CD4-positive, alpha-beta T cell (primary cell): ENCODE measurements around the gene G6PC1. TPM values are rescaled to one million over a fixed set of nuclear protein-coding genes. Genes with fewer than 3 reads are reported as not detected.
"Not testable (repeated sequence)": the region's sequence is repeated elsewhere in the genome, so short reads cannot be mapped to it uniquely, and the experiment has no call there.

Experiments
- ATAC-seq: fragments of 200-7000 bp; cut with Tn5 transposase; one replicate; pipeline ENCODE4 v1.10.0; 2022; ENCODE audit warnings: mild to moderate bottlenecking; ENCODE audit not compliant: poor library complexity
- CTCF ChIA-PET: fragments of 350-600 bp; sonication (Branson Sonifier 250); formaldehyde crosslinking; loops from one replicate; lab custom pipeline; 2021; ENCODE audit warnings: antibody characterized with exemption, inconsistent platforms; lab: Charles Lee
- POLR2A ChIA-PET: fragments of 350-600 bp; sonication (Branson Sonifier 250); formaldehyde crosslinking; loops from one replicate; lab custom pipeline; 2021; ENCODE audit warnings: antibody characterized with exemption, inconsistent platforms; lab: Charles Lee
- DNase-seq, 14 experiments: peaks; one replicate each; pipeline ENCODE4 v3.0.0-alpha.2; 2013 to 2020; ENCODE audit warnings: mixed read lengths in 2 of 14
- H3K27ac ChIP-seq, 2 donors: one replicate each; pipeline versions ENCODE4 v1.5.1 to v1.7.0; 2013; ENCODE audit warnings: low read length in 2 of 2, low read depth in 1 of 2, mild to moderate bottlenecking in 1 of 2
- H3K27me3 ChIP-seq, 2 experiments: 1 replicate in 1 of 2; 2 replicates in 1 of 2; pipeline versions ENCODE4 v1.6.1 to v1.7.0; 2013; ENCODE audit warnings: low read length in 2 of 2, control low read depth in 1 of 2, mild to moderate bottlenecking in 1 of 2, moderate library complexity in 1 of 2; ENCODE audit not compliant: insufficient read depth in 2 of 2, control insufficient read depth in 1 of 2
- H3K36me3 ChIP-seq: one replicate; pipeline ENCODE4 v1.6.1; 2013; ENCODE audit warnings: low read length, control low read depth; ENCODE audit not compliant: insufficient read depth
- H3K4me1 ChIP-seq: one replicate; pipeline ENCODE4 v1.6.1; 2013; ENCODE audit warnings: low read length, control low read depth; ENCODE audit not compliant: insufficient read depth
- H3K4me3 ChIP-seq: one replicate; pipeline ENCODE4 v1.5.1; 2013; ENCODE audit warnings: mild to moderate bottlenecking, low read length, moderate library complexity
- H3K9me3 ChIP-seq, 2 experiments: 1 replicate in 1 of 2; 2 replicates in 1 of 2; pipeline versions ENCODE4 v1.6.1 to v1.7.0; 2013; ENCODE audit warnings: low read length in 2 of 2, mild to moderate bottlenecking in 2 of 2, control low read depth in 1 of 2, moderate library complexity in 1 of 2; ENCODE audit not compliant: control insufficient read depth in 1 of 2, insufficient read depth in 1 of 2
- H3K27ac Mint-ChIP-seq: one replicate; pipeline ENCODE4 v1.8.0; 2020; ENCODE audit warnings: mixed read lengths
- H3K27me3 Mint-ChIP-seq: one replicate; pipeline ENCODE4 v1.8.0; 2021; ENCODE audit warnings: mixed read lengths
- H3K36me3 Mint-ChIP-seq: one replicate; pipeline ENCODE4 v1.8.0; 2021; ENCODE audit warnings: low read depth, mixed read lengths
- H3K4me1 Mint-ChIP-seq: one replicate; pipeline ENCODE4 v1.8.0; 2021; ENCODE audit warnings: low read depth, mixed read lengths
- H3K4me3 Mint-ChIP-seq: one replicate; pipeline ENCODE4 v1.8.0; 2020; ENCODE audit warnings: mild to moderate bottlenecking, mixed read lengths
- H3K9me3 Mint-ChIP-seq: one replicate; pipeline ENCODE4 v1.8.0; 2020; ENCODE audit warnings: mixed read lengths
- intact Hi-C, 2 experiments: fragments of 100-400 bp; cut with DNase I in 1 of 2; cut with micrococcal nuclease in 1 of 2; formaldehyde crosslinking; loops; one replicate each; pipeline versions ENCODE4 v1.15.1 to v1.9.0; 2023 to 2025; cut with DNase I, micrococcal nuclease
- total RNA-seq, 174 experiments: library from RNA in 2 of 174; stranded (reverse) in 2 of 174; gene quantifications; one replicate each; pipeline ENCODE4 v1.2.3 and lab custom pipeline; 2021 to 2026
- TF ChIP-seq, protein P1 (sequence below): fragments of 200-600 bp; IDR thresholded peaks from one replicate; pipeline ENCODE4 v1.8.0; 2022; ENCODE audit warnings: antibody characterized with exemption, mild to moderate bottlenecking

Gene G6PC1
- total RNA-seq, 2 experiments from 2014 or later, result not detected

- no peaks in the 10 kb centered on the region for H3K36me3 ChIP-seq
- Mint-ChIP-seq H3K4me1 (no peaks in the 10 kb centered on the region), H3K9me3 (no peaks in the 10 kb centered on the region), H3K4me3 (no peak overlapping the region), H3K36me3 (no peaks in the 10 kb centered on the region), H3K27ac (no peak overlapping the region), H3K27me3 (peaks cover 15% of the 10 kb centered on the region)
- CTCF ChIA-PET, result no interaction called here
- DNase-seq, result no peak
- TF ChIP-seq, protein P1, sequence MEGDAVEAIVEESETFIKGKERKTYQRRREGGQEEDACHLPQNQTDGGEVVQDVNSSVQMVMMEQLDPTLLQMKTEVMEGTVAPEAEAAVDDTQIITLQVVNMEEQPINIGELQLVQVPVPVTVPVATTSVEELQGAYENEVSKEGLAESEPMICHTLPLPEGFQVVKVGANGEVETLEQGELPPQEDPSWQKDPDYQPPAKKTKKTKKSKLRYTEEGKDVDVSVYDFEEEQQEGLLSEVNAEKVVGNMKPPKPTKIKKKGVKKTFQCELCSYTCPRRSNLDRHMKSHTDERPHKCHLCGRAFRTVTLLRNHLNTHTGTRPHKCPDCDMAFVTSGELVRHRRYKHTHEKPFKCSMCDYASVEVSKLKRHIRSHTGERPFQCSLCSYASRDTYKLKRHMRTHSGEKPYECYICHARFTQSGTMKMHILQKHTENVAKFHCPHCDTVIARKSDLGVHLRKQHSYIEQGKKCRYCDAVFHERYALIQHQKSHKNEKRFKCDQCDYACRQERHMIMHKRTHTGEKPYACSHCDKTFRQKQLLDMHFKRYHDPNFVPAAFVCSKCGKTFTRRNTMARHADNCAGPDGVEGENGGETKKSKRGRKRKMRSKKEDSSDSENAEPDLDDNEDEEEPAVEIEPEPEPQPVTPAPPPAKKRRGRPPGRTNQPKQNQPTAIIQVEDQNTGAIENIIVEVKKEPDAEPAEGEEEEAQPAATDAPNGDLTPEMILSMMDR, result no peak
- no peak overlapping the region for H3K27ac ChIP-seq
- POLR2A ChIA-PET, result no interaction called here
- intact Hi-C loops, result no loop called here
- H3K4me3 ChIP-seq, result no peak overlapping the region
- H3K9me3 ChIP-seq, result no peaks in the 10 kb centered on the region
- no peak for ATAC-seq
- no peaks in the 10 kb centered on the region for H3K4me1 ChIP-seq
- peaks cover 0 to 2% of the 10 kb centered on the region in 2 experiments for H3K27me3 ChIP-seq
Measured at GRCh38 chr17:42883802-42884558, 16.6 kb upstream of the G6PC1 start.

DNA sequence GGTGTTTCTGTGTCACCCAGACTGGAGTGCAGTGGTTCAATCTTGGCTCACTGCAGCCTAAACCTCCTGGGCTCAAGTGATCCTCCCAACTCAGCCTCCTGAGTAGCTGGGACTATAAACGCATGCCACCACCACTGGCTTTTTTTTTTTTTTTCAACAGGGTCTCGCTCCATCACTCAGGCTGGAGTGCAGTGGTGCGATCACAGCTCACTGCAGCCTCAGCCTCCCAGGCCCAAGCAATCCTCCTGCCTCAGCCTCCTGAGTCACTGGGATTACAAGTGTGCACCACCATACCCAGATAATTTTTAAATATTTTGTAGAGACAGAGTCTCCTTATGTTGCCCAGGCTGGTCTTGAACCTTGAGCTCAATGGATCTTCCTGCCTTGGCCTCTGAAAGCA, 14.8 kb upstream of the G6PC1 start:
- H3K27me3 ChIP-seq, H3K4me3 Mint-ChIP-seq, H3K4me1 ChIP-seq, intact Hi-C loops, H3K27ac ChIP-seq, H3K36me3 Mint-ChIP-seq, POLR2A ChIA-PET, ATAC-seq, H3K9me3 Mint-ChIP-seq, H3K36me3 ChIP-seq, H3K4me3 ChIP-seq, H3K4me1 Mint-ChIP-seq, CTCF ChIA-PET, H3K27ac Mint-ChIP-seq, H3K9me3 ChIP-seq, DNase-seq: not testable (repeated sequence)
- peaks cover 10% of the 10 kb centered on the region for H3K27me3 Mint-ChIP-seq

DNA sequence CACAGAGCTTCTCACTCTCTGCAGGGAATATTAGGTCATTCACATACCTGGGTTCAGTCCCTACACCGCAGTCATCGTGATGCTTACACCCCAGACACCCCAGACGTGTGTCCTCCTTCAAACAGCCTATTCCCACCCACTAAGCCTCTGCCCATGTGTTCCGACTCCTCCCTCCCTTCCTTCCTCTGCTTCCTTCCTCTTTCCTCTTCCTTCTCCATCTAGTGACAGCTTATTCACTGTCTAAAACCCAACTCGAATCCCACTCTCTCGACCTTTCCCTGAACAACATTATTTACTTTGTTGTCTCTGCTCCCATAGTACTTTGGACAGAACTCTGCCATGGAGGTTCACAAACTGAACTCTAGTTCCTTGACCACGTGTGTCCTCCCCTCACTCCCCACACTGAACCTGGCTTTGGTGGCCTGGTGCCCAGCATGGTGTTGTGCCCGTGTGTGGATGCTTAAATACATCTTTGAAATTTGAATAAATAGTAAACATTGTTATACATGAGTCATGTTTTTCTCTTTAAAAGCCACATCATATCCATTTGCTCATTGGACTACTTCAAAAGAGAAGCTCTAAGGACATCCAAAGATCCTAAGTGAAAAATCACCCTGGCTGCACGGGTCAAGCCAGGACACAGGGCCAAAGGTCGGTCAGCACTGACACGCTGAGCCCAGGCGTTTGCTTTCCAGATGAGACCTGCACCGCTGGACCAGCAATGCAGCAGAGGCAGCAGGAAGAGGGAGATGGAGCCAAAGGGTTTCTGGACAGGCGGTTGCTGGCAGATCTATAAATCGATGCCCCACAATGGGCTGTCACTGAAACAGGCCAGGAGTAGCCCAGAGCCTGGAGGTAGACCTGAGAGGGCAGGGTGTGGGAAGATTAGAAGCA, 14.1 kb upstream of the G6PC1 start:
- no peaks in the 10 kb centered on the region for H3K4me1 ChIP-seq
- no peak overlapping the region for H3K27ac ChIP-seq
- Mint-ChIP-seq H3K36me3 (no peaks in the 10 kb centered on the region), H3K4me3 (no peak overlapping the region), H3K4me1 (no peaks in the 10 kb centered on the region), H3K27ac (no peak overlapping the region), H3K27me3 (peaks cover 6% of the 10 kb centered on the region), H3K9me3 (no peaks in the 10 kb centered on the region)
- TF ChIP-seq, protein P1, result no peak
- intact Hi-C loops, result no loop called here
- ATAC-seq (no peak), DNase-seq (no peak)
- H3K9me3 ChIP-seq, result no peaks in the 10 kb centered on the region
- POLR2A ChIA-PET, result no interaction called here
- H3K4me3 ChIP-seq, result no peak overlapping the region
- H3K27me3 ChIP-seq, result peaks cover 0 to 2% of the 10 kb centered on the region in 2 experiments
- CTCF ChIA-PET, result no interaction called here
- H3K36me3 ChIP-seq, result no peaks in the 10 kb centered on the region
